HEK293 (cell line): ENCODE measurements around the gene C2CD4A.

Experiments used
- CTCF ChIA-PET: fragments of 350-600 bp; formaldehyde crosslinking; extraction: SDS; loops from one replicate; lab custom pipeline; 2021; ENCODE audit warnings: antibody characterized with exemption; lab: Yijun Ruan, JAX
- POLR2A ChIA-PET: fragments of 300-600 bp; formaldehyde crosslinking; extraction: SDS; loops from one replicate; lab custom pipeline; 2020; ENCODE audit warnings: antibody characterized with exemption, inconsistent platforms; lab: Yijun Ruan, JAX
- H3K27ac ChIP-seq: fragments of 200-500 bp; sonication (Bioruptor generic); 2 replicates; pipeline ENCODE4 v1.5.1; 2014; ENCODE audit warnings: low read depth, low read length, control low read depth, inconsistent platforms; ENCODE audit errors: extremely low read depth
- H3K36me3 ChIP-seq, 2 experiments: fragments of 200-500 bp in 1 of 2; sonication (Bioruptor generic) in 1 of 2; 1 replicate in 1 of 2; 2 replicates in 1 of 2; pipeline ENCODE4 v1.5.1; 2014 to 2017; ENCODE audit warnings: inconsistent platforms in 2 of 2, low read length in 2 of 2; ENCODE audit not compliant: control insufficient read depth in 2 of 2, insufficient read depth in 1 of 2
- H3K4me1 ChIP-seq: fragments of 200-500 bp; sonication (Bioruptor generic); 2 replicates; pipeline ENCODE4 v1.5.1; 2014; ENCODE audit warnings: mild to moderate bottlenecking, low read length, inconsistent platforms; ENCODE audit not compliant: control insufficient read depth, insufficient read depth
- H3K4me3 ChIP-seq: 2 replicates; pipeline ENCODE4 v1.5.1; 2011; ENCODE audit warnings: low read depth, mild to moderate bottlenecking, control low read depth, low read length, moderate library complexity
- H3K9me3 ChIP-seq: fragments of 200-500 bp; sonication (Bioruptor generic); 2 replicates; pipeline ENCODE4 v1.5.1; 2014; ENCODE audit warnings: low read depth, low read length, inconsistent platforms; ENCODE audit not compliant: control insufficient read depth, insufficient read depth
- ELK4 ChIP-seq: IDR thresholded peaks from 2 replicates; pipeline ENCODE4 v1.6.1; 2011; ENCODE audit warnings: mild to moderate bottlenecking, low read depth, low read length, borderline replicate concordance
- KLF1 ChIP-seq: fragments of 450-650 bp; formaldehyde crosslinking; IDR thresholded peaks from 2 replicates; pipeline ENCODE4 v1.5.1; 2016; ENCODE audit warnings: missing biosample characterization, missing genetic modification characterization
- OVOL3 ChIP-seq: fragments of 450-650 bp; formaldehyde crosslinking; IDR thresholded peaks from 2 replicates; pipeline ENCODE4 v1.5.1; 2016; ENCODE audit warnings: missing biosample characterization, missing genetic modification characterization
- YY2 ChIP-seq: fragments of 450-650 bp; formaldehyde crosslinking; IDR thresholded peaks from 2 replicates; pipeline ENCODE4 v1.5.1; 2016; ENCODE audit warnings: missing biosample characterization, missing genetic modification characterization
- ZBTB10 ChIP-seq: fragments of 450-650 bp; formaldehyde crosslinking; IDR thresholded peaks from 2 replicates; pipeline ENCODE4 v1.5.1; 2016; ENCODE audit warnings: missing biosample characterization, missing genetic modification characterization
- ZNF155 ChIP-seq: fragments of 450-650 bp; formaldehyde crosslinking; IDR thresholded peaks from 2 replicates; pipeline ENCODE4 v1.5.1; 2016; ENCODE audit warnings: missing biosample characterization, missing genetic modification characterization
- ZNF16 ChIP-seq: fragments of 450-650 bp; formaldehyde crosslinking; IDR thresholded peaks from 2 replicates; pipeline ENCODE4 v1.5.1; 2016; ENCODE audit warnings: low read depth, missing biosample characterization, missing genetic modification characterization
- ZNF239 ChIP-seq: fragments of 450-650 bp; formaldehyde crosslinking; IDR thresholded peaks from 2 replicates; pipeline ENCODE4 v1.5.1; 2016; ENCODE audit warnings: missing biosample characterization, missing genetic modification characterization
- ZNF280C ChIP-seq: fragments of 450-650 bp; formaldehyde crosslinking; IDR thresholded peaks from 2 replicates; pipeline ENCODE4 v1.5.1; 2016; ENCODE audit warnings: missing biosample characterization, missing genetic modification characterization
- ZNF391 ChIP-seq: fragments of 450-650 bp; formaldehyde crosslinking; IDR thresholded peaks from 2 replicates; pipeline ENCODE4 v1.5.1; 2016; ENCODE audit warnings: low read depth, missing biosample characterization, missing genetic modification characterization, borderline replicate concordance
- ZNF514 ChIP-seq: fragments of 450-650 bp; formaldehyde crosslinking; IDR thresholded peaks from 2 replicates; pipeline ENCODE4 v1.5.1; 2016; ENCODE audit warnings: missing biosample characterization, missing genetic modification characterization
- ZNF624 ChIP-seq: fragments of 450-650 bp; formaldehyde crosslinking; IDR thresholded peaks from 2 replicates; pipeline ENCODE4 v1.5.1; 2017; ENCODE audit warnings: missing biosample characterization, missing genetic modification characterization
- ZNF639 ChIP-seq: fragments of 450-650 bp; formaldehyde crosslinking; IDR thresholded peaks from 2 replicates; pipeline ENCODE4 v1.5.1; 2016; ENCODE audit warnings: missing biosample characterization, missing genetic modification characterization
- ZNF791 ChIP-seq: fragments of 450-650 bp; formaldehyde crosslinking; IDR thresholded peaks from 2 replicates; pipeline ENCODE4 v1.5.1; 2016; ENCODE audit warnings: missing biosample characterization, missing genetic modification characterization
- TF ChIP-seq, protein P1 (sequence below): fragments of 450-650 bp; formaldehyde crosslinking; IDR thresholded peaks from 2 replicates; pipeline ENCODE4 v1.5.1; 2016; ENCODE audit warnings: missing biosample characterization, missing genetic modification characterization, borderline replicate concordance
- TF ChIP-seq, protein P2 (sequence below): fragments of 450-650 bp; formaldehyde crosslinking; IDR thresholded peaks from 2 replicates; pipeline ENCODE4 v1.5.1; 2017; ENCODE audit warnings: missing biosample characterization, missing genetic modification characterization
- TF ChIP-seq, protein P3 (sequence below): fragments of 450-650 bp; formaldehyde crosslinking; IDR thresholded peaks from 2 replicates; pipeline ENCODE4 v1.5.1; 2016; ENCODE audit warnings: missing biosample characterization, missing genetic modification characterization
- TF ChIP-seq, protein P4 (sequence below): fragments of 450-650 bp; formaldehyde crosslinking; IDR thresholded peaks from 2 replicates; pipeline ENCODE4 v1.5.1; 2016; ENCODE audit warnings: missing biosample characterization, missing genetic modification characterization

The C2CD4A gene

DNA sequence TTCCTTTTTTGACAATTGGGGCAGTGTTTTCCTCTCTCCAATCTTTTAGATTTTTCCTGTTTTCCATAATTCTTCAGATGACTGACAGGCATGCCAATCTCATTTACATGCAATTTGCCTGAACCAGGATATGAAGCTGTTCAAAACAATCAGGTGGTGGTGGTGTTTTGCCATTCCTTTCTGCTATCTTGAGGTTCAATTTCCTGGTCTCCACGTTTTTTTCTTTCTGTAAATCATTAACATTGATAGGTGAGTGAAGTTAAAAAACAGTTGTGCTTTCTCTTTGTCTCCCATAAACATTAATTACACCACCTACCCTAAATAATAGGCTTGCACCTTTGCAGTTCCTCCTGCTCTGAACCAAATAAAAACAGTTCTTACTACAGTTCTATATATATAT, 49.1 kb downstream of the C2CD4A start:
- no peak overlapping the region for H3K27ac ChIP-seq
- ChIA-PET POLR2A (no interaction called here), CTCF (interaction anchor here (0.7 to 1.1 kb wide), 2 partner anchors 434 to 1564 kb away, joined by 3 read pairs; no protein-coding TSS in a partner anchor)
- H3K4me1 ChIP-seq: peaks cover 2% of the 10 kb centered on the region; the same call in 1 of the 2 replicates
- no peak overlapping the region for H3K4me3 ChIP-seq
- H3K9me3 ChIP-seq: no peaks in the 10 kb centered on the region
- no peaks in the 10 kb centered on the region for H3K36me3 ChIP-seq
- TF ChIP-seq ZNF391 (tag by site-specific recombination) (no peak), ZBTB10 (tag by site-specific recombination) (no peak), ZNF624 (tag by site-specific recombination) (no peak), YY2 (tag by site-specific recombination) (no peak), OVOL3 (tag by site-specific recombination) (no peak), ZNF639 (tag by site-specific recombination) (no peak), ZNF16 (tag by site-specific recombination) (no peak), KLF1 (tag by site-specific recombination) (no peak), ZNF514 (tag by site-specific recombination) (no peak), ELK4 (no peak), ZNF280C (tag by site-specific recombination) (no peak), ZNF155 (tag by site-specific recombination) (no peak), ZNF791 (tag by site-specific recombination) (no peak), ZNF239 (no peak)
- TF ChIP-seq, protein P1, sequence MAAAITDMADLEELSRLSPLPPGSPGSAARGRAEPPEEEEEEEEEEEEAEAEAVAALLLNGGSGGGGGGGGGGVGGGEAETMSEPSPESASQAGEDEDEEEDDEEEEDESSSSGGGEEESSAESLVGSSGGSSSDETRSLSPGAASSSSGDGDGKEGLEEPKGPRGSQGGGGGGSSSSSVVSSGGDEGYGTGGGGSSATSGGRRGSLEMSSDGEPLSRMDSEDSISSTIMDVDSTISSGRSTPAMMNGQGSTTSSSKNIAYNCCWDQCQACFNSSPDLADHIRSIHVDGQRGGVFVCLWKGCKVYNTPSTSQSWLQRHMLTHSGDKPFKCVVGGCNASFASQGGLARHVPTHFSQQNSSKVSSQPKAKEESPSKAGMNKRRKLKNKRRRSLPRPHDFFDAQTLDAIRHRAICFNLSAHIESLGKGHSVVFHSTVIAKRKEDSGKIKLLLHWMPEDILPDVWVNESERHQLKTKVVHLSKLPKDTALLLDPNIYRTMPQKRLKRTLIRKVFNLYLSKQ (tag by site-specific recombination): no peak
- TF ChIP-seq, protein P2, sequence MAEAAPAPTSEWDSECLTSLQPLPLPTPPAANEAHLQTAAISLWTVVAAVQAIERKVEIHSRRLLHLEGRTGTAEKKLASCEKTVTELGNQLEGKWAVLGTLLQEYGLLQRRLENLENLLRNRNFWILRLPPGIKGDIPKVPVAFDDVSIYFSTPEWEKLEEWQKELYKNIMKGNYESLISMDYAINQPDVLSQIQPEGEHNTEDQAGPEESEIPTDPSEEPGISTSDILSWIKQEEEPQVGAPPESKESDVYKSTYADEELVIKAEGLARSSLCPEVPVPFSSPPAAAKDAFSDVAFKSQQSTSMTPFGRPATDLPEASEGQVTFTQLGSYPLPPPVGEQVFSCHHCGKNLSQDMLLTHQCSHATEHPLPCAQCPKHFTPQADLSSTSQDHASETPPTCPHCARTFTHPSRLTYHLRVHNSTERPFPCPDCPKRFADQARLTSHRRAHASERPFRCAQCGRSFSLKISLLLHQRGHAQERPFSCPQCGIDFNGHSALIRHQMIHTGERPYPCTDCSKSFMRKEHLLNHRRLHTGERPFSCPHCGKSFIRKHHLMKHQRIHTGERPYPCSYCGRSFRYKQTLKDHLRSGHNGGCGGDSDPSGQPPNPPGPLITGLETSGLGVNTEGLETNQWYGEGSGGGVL (tag by site-specific recombination): no peak
- TF ChIP-seq, protein P3, sequence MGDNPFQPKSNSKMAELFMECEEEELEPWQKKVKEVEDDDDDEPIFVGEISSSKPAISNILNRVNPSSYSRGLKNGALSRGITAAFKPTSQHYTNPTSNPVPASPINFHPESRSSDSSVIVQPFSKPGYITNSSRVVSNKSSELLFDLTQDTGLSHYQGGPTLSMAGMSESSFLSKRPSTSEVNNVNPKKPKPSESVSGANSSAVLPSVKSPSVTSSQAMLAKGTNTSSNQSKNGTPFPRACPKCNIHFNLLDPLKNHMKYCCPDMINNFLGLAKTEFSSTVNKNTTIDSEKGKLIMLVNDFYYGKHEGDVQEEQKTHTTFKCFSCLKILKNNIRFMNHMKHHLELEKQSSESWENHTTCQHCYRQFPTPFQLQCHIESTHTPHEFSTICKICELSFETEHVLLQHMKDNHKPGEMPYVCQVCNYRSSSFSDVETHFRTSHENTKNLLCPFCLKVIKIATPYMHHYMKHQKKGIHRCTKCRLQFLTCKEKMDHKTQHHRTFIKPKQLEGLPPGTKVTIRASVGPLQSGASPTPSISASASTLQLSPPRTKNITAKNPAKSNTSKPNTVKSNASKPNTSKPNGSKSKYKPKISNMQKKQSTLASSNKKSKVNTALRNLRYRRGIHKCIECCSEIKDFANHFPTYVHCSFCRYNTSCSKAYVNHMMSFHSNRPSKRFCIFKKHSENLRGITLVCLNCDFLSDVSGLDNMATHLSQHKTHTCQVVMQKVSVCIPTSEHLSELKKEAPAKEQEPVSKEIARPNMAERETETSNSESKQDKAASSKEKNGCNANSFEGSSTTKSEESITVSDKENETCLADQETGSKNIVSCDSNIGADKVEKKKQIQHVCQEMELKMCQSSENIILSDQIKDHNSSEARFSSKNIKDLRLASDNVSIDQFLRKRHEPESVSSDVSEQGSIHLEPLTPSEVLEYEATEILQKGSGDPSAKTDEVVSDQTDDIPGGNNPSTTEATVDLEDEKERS (tag by site-specific recombination): no peak
- TF ChIP-seq, protein P4, sequence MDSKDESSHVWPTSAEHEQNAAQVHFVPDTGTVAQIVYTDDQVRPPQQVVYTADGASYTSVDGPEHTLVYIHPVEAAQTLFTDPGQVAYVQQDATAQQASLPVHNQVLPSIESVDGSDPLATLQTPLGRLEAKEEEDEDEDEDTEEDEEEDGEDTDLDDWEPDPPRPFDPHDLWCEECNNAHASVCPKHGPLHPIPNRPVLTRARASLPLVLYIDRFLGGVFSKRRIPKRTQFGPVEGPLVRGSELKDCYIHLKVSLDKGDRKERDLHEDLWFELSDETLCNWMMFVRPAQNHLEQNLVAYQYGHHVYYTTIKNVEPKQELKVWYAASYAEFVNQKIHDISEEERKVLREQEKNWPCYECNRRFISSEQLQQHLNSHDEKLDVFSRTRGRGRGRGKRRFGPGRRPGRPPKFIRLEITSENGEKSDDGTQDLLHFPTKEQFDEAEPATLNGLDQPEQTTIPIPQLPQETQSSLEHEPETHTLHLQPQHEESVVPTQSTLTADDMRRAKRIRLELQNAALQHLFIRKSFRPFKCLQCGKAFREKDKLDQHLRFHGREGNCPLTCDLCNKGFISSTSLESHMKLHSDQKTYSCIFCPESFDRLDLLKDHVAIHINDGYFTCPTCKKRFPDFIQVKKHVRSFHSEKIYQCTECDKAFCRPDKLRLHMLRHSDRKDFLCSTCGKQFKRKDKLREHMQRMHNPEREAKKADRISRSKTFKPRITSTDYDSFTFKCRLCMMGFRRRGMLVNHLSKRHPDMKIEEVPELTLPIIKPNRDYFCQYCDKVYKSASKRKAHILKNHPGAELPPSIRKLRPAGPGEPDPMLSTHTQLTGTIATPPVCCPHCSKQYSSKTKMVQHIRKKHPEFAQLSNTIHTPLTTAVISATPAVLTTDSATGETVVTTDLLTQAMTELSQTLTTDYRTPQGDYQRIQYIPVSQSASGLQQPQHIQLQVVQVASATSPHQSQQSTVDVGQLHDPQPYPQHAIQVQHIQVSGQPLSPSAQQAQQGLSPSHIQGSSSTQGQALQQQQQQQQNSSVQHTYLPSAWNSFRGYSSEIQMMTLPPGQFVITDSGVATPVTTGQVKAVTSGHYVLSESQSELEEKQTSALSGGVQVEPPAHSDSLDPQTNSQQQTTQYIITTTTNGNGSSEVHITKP: no peak
